HEK293 (cell line): ENCODE measurements around the gene STX18.

ENCODE experiments used
- PRDM4 ChIP-seq: fragments of 450-650 bp; formaldehyde crosslinking; IDR thresholded peaks from 2 replicates; pipeline ENCODE4 v1.5.1; 2017; ENCODE audit warnings: missing biosample characterization, missing genetic modification characterization
- ZNF660 ChIP-seq: fragments of 450-650 bp; IDR thresholded peaks from 2 replicates; pipeline ENCODE4 v1.5.1; 2018; ENCODE audit warnings: missing biosample characterization, mild to moderate bottlenecking, missing genetic modification characterization
- ZNF692 ChIP-seq: fragments of 450-650 bp; formaldehyde crosslinking; IDR thresholded peaks from 2 replicates; pipeline ENCODE4 v1.5.1; 2016; ENCODE audit warnings: missing biosample characterization, missing genetic modification characterization
- ZSCAN5A ChIP-seq: fragments of 450-650 bp; formaldehyde crosslinking; IDR thresholded peaks from 2 replicates; pipeline ENCODE4 v1.5.1; 2016; ENCODE audit warnings: missing biosample characterization, missing genetic modification characterization
- TF ChIP-seq, protein P1 (sequence below): fragments of 450-650 bp; formaldehyde crosslinking; IDR thresholded peaks from 2 replicates; pipeline ENCODE4 v1.5.1; 2016; ENCODE audit warnings: missing biosample characterization, missing genetic modification characterization
- TF ChIP-seq, protein P2 (sequence below): fragments of 450-650 bp; IDR thresholded peaks from 2 replicates; pipeline ENCODE4 v1.5.1; 2018; ENCODE audit warnings: missing biosample characterization, mild to moderate bottlenecking, missing genetic modification characterization

- TF ChIP-seq ZNF692 (tag by site-specific recombination) (no peak), PRDM4 (no peak), ZSCAN5A (no peak), ZNF660 (no peak)
- TF ChIP-seq, protein P1, sequence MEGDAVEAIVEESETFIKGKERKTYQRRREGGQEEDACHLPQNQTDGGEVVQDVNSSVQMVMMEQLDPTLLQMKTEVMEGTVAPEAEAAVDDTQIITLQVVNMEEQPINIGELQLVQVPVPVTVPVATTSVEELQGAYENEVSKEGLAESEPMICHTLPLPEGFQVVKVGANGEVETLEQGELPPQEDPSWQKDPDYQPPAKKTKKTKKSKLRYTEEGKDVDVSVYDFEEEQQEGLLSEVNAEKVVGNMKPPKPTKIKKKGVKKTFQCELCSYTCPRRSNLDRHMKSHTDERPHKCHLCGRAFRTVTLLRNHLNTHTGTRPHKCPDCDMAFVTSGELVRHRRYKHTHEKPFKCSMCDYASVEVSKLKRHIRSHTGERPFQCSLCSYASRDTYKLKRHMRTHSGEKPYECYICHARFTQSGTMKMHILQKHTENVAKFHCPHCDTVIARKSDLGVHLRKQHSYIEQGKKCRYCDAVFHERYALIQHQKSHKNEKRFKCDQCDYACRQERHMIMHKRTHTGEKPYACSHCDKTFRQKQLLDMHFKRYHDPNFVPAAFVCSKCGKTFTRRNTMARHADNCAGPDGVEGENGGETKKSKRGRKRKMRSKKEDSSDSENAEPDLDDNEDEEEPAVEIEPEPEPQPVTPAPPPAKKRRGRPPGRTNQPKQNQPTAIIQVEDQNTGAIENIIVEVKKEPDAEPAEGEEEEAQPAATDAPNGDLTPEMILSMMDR (tag by site-specific recombination) = no peak
- TF ChIP-seq, protein P2, sequence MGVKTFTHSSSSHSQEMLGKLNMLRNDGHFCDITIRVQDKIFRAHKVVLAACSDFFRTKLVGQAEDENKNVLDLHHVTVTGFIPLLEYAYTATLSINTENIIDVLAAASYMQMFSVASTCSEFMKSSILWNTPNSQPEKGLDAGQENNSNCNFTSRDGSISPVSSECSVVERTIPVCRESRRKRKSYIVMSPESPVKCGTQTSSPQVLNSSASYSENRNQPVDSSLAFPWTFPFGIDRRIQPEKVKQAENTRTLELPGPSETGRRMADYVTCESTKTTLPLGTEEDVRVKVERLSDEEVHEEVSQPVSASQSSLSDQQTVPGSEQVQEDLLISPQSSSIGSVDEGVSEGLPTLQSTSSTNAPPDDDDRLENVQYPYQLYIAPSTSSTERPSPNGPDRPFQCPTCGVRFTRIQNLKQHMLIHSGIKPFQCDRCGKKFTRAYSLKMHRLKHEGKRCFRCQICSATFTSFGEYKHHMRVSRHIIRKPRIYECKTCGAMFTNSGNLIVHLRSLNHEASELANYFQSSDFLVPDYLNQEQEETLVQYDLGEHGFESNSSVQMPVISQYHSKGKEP (tag by site-specific recombination) = no peak
Measured at GRCh38 chr4:4432341-4433125, 109.3 kb downstream of the STX18 start.
